ENCODE data around the gene CDKN3.

Gene CDKN3

GRCh38 chr14:54353266-54353665 lies 43.5 kb upstream of the CDKN3 start:
- TF ChIP-seq CTCF (IDR thresholded peaks at IDR 0.05; ENCODE audit: extremely low read depth, insufficient read depth, missing control alignments) = no peak
- in situ Hi-C loops (cut with MboI; ENCODE audit: low pct_unique_long_range_greater_than_20kb, low sequenced_read_pairs, unreplicated experiment) = no loop called here
- no peak for DNase-seq (ENCODE audit: low spot score)

- TF ChIP-seq CTCF (IDR thresholded peaks at IDR 0.05; ENCODE audit: extremely low read depth, insufficient read depth, missing control alignments) = no peak
- no peak for DNase-seq (ENCODE audit: low spot score)
- in situ Hi-C loops (cut with MboI; ENCODE audit: low pct_unique_long_range_greater_than_20kb, low sequenced_read_pairs, unreplicated experiment) = no loop called here
Observed at GRCh38 chr14:54353694-54354093, 43.1 kb upstream of the CDKN3 start.

- TF ChIP-seq CTCF (IDR thresholded peaks at IDR 0.05; ENCODE audit: extremely low read depth, insufficient read depth, missing control alignments) = no peak
- in situ Hi-C loops (cut with MboI; ENCODE audit: low pct_unique_long_range_greater_than_20kb, low sequenced_read_pairs, unreplicated experiment) = no loop called here
- DNase-seq (ENCODE audit: low spot score) = no peak
Observed at GRCh38 chr14:54354096-54354495, 42.7 kb upstream of the CDKN3 start.

GRCh38 chr14:54354968-54355641 lies 41.7 kb upstream of the CDKN3 start:
- in situ Hi-C loops (cut with MboI; ENCODE audit: low pct_unique_long_range_greater_than_20kb, low sequenced_read_pairs, unreplicated experiment) = no loop called here
- TF ChIP-seq CTCF (IDR thresholded peaks at IDR 0.05; ENCODE audit: extremely low read depth, insufficient read depth, missing control alignments) = no peak
- DNase-seq (ENCODE audit: low spot score) = no peak

GRCh38 chr14:54355698-54356097 lies 41.1 kb upstream of the CDKN3 start:
- DNase-seq (ENCODE audit: low spot score) = no peak
- TF ChIP-seq CTCF (IDR thresholded peaks at IDR 0.05; ENCODE audit: extremely low read depth, insufficient read depth, missing control alignments) = no peak
- in situ Hi-C loops (cut with MboI; ENCODE audit: low pct_unique_long_range_greater_than_20kb, low sequenced_read_pairs, unreplicated experiment) = no loop called here

- DNase-seq (ENCODE audit: low spot score) = no peak
- TF ChIP-seq CTCF (IDR thresholded peaks at IDR 0.05; ENCODE audit: extremely low read depth, insufficient read depth, missing control alignments) = no peak
- in situ Hi-C loops (cut with MboI; ENCODE audit: low pct_unique_long_range_greater_than_20kb, low sequenced_read_pairs, unreplicated experiment) = no loop called here
Observed at GRCh38 chr14:54356172-54356571, 40.6 kb upstream of the CDKN3 start.

All from GM13977 (cell line).